Breast epithelium (tissue), 4 donors: ENCODE data around the gene ABR. TPM values are rescaled to one million over a fixed set of nuclear protein-coding genes. Genes with fewer than 3 reads are reported as not detected.
A peak's percentile ranks its signal among the peaks of the same experiment; 100 is the strongest.

ENCODE experiments used
- DNase-seq, 2 donors: peaks; one replicate each; pipeline ENCODE4 v3.0.0-alpha.2; 2019; ENCODE audit warnings: low spot score in 2 of 2
- H3K27ac ChIP-seq, 2 donors: fragments of 200-600 bp; sonication (generic) in 1 of 2; one replicate each; pipeline ENCODE4 v1.5.1; 2016 to 2019; ENCODE audit warnings: mild to moderate bottlenecking in 1 of 2
- H3K27me3 ChIP-seq, 2 donors: fragments of 200-600 bp; sonication (generic) in 1 of 2; one replicate each; pipeline versions ENCODE4 v1.5.1 to v1.6.0; 2017 to 2019; ENCODE audit warnings: control low read depth in 1 of 2, mild to moderate bottlenecking in 1 of 2
- H3K36me3 ChIP-seq: fragments of 200-600 bp; one replicate; pipeline ENCODE4 v1.5.1; 2019
- H3K4me1 ChIP-seq, 2 donors: fragments of 200-600 bp; sonication (generic); one replicate each; pipeline ENCODE4 v1.5.1; 2016 to 2019; ENCODE audit warnings: control low read depth in 1 of 2
- H3K4me3 ChIP-seq, 3 donors: fragments of 200-600 bp; sonication (generic); 1 replicate in 2 of 3; 2 replicates in 1 of 3; pipeline ENCODE4 v1.5.1; 2016 to 2019; ENCODE audit warnings: mild to moderate bottlenecking in 3 of 3, moderate library complexity in 2 of 3
- H3K9me3 ChIP-seq, 2 donors: fragments of 200-600 bp; sonication (generic) in 1 of 2; one replicate each; pipeline ENCODE4 v1.5.1; 2016 to 2019; ENCODE audit warnings: control low read depth in 1 of 2
- CTCF ChIP-seq, 3 donors: fragments of 450-650 bp; IDR thresholded peaks; one replicate each; pipeline ENCODE4 v1.5.1; 2016 to 2017; ENCODE audit warnings: antibody characterized with exemption in 3 of 3, mild to moderate bottlenecking in 3 of 3, moderate library complexity in 3 of 3
- POLR2A ChIP-seq: fragments of 450-650 bp; IDR thresholded peaks from one replicate; pipeline ENCODE4 v1.6.1; 2016; ENCODE audit warnings: antibody characterized with exemption, mild to moderate bottlenecking, moderate library complexity
- POLR2AphosphoS5 ChIP-seq, 3 donors: sonication (generic); formaldehyde crosslinking; IDR thresholded peaks; one replicate each; pipeline ENCODE4 v1.6.1; 2017; ENCODE audit warnings: antibody characterized with exemption in 3 of 3
- intact Hi-C: fragments of 100-400 bp; cut with DNase I; formaldehyde crosslinking; loops from one replicate; pipeline ENCODE4 v1.15.1; 2023; ENCODE audit warnings: low total_unique reads
- total RNA-seq, 3 donors: library from RNA; depleted of rRNA; stranded (reverse); fragments of >200 nt; gene quantifications; one replicate each; pipeline ENCODE4 v1.1.0, GENCODE V29; 2016

Gene ABR
- total RNA-seq, 3 donors from 2014 or later: 63.5 to 77.0 (median 75.0) TPM

GRCh38 chr17:1091190-1091534, 88.6 kb downstream of the ABR start:
- no peaks in the 10 kb centered on the region for H3K36me3 ChIP-seq
- intact Hi-C loops: no loop called here
- TF ChIP-seq POLR2A (no peak), CTCF (IDR thresholded peaks at IDR 0.05) (no peak), POLR2AphosphoS5 (IDR thresholded peaks at IDR 0.05) (no peak)
- H3K27me3 ChIP-seq: no peaks in the 10 kb centered on the region
- H3K27ac ChIP-seq: peak overlapping the region; percentile 89 to 95
- H3K4me1 ChIP-seq: peaks cover 2 to 9% of the 10 kb centered on the region in 2 donors
- H3K9me3 ChIP-seq: no peaks in the 10 kb centered on the region
- DNase-seq: no peak
- H3K4me3 ChIP-seq: peak overlapping the region in 2 of 3 donors; percentile 36 to 39

- Histone ChIP-seq H3K27ac (peak overlapping the region; percentile 89 to 95), H3K4me1 (peaks cover 0 to 6% of the 10 kb centered on the region in 2 donors), H3K4me3 (peak overlapping the region in 2 of 3 donors; percentile 36 to 39), H3K9me3 (no peaks in the 10 kb centered on the region), H3K36me3 (no peaks in the 10 kb centered on the region), H3K27me3 (no peaks in the 10 kb centered on the region)
- TF ChIP-seq POLR2A (no peak), CTCF (IDR thresholded peaks at IDR 0.05) (no peak), POLR2AphosphoS5 (IDR thresholded peaks at IDR 0.05) (no peak)
- DNase-seq: no peak
- intact Hi-C loops: no loop called here
Observed at GRCh38 chr17:1090465-1091189, 89.2 kb downstream of the ABR start.

GRCh38 chr17:1089915-1090314, 89.9 kb downstream of the ABR start:
- TF ChIP-seq POLR2AphosphoS5 (IDR thresholded peaks at IDR 0.05) (no peak), CTCF (IDR thresholded peaks at IDR 0.05) (no peak), POLR2A (no peak)
- peak overlapping the region; percentile 89 to 95 for H3K27ac ChIP-seq
- no peaks in the 10 kb centered on the region for H3K9me3 ChIP-seq
- peak overlapping the region in 2 of 3 donors; percentile 36 to 39 for H3K4me3 ChIP-seq
- no peaks in the 10 kb centered on the region for H3K27me3 ChIP-seq
- no peak for DNase-seq
- no peaks in the 10 kb centered on the region for H3K36me3 ChIP-seq
- H3K4me1 ChIP-seq: peaks cover 0 to 5% of the 10 kb centered on the region in 2 donors
- intact Hi-C loops: no loop called here

- Histone ChIP-seq H3K27ac (peak overlapping the region; percentile 91 to 95), H3K36me3 (no peaks in the 10 kb centered on the region), H3K9me3 (no peaks in the 10 kb centered on the region), H3K4me1 (peaks cover 0 to 5% of the 10 kb centered on the region in 2 donors), H3K4me3 (peak overlapping the region in 2 of 3 donors; percentile 16 to 32), H3K27me3 (no peaks in the 10 kb centered on the region)
- TF ChIP-seq POLR2AphosphoS5 (IDR thresholded peaks at IDR 0.05): peak; percentile 9 to 56 (median 51)
- peak in 1 of 3 donors; percentile 13 for TF ChIP-seq CTCF (IDR thresholded peaks at IDR 0.05)
- no peak for TF ChIP-seq POLR2A
- peak; percentile 83 to 90 for DNase-seq
- intact Hi-C loops: no loop called here
Observed at GRCh38 chr17:1087381-1088241, 92.2 kb downstream of the ABR start.
